WTC11 (cell line): ENCODE data around the gene HBEGF. TPM values are rescaled to one million over a fixed set of nuclear protein-coding genes. Genes with fewer than 3 reads are reported as not detected.

ENCODE experiments used
- ATAC-seq: fragments of 200-7000 bp; cut with Tn5 transposase; 2 replicates; pipeline ENCODE4 v1.10.0; 2021; ENCODE audit warnings: mild to moderate bottlenecking, moderate library complexity
- CTCF ChIA-PET: fragments of 300-600 bp; sonication (Branson Sonifier 250); formaldehyde crosslinking; loops from one replicate; lab custom pipeline; 2021; ENCODE audit warnings: antibody characterized with exemption; lab: Charles Lee
- POLR2A ChIA-PET: fragments of 350-600 bp; sonication (Branson Sonifier 250); formaldehyde crosslinking; loops from one replicate; lab custom pipeline; 2021; ENCODE audit warnings: antibody characterized with exemption; lab: Charles Lee
- DNase-seq: peaks from one replicate; pipeline ENCODE4 v3.0.0; 2021; ENCODE audit warnings: low spot score
- H3K27ac Mint-ChIP-seq: 2 replicates; pipeline ENCODE4 v1.8.0; 2021; ENCODE audit warnings: mixed read lengths
- H3K27me3 Mint-ChIP-seq: 2 replicates; pipeline ENCODE4 v1.8.0; 2021; ENCODE audit warnings: low read depth, mild to moderate bottlenecking, moderate library complexity, mixed read lengths
- H3K36me3 Mint-ChIP-seq: 2 replicates; pipeline ENCODE4 v1.8.0; 2021; ENCODE audit warnings: mixed read lengths
- H3K4me1 Mint-ChIP-seq: 2 replicates; pipeline ENCODE4 v1.8.0; 2022; ENCODE audit warnings: mixed read lengths
- H3K4me3 Mint-ChIP-seq: 2 replicates; pipeline ENCODE4 v1.8.0; 2021; ENCODE audit warnings: mild to moderate bottlenecking, moderate library complexity, mixed read lengths
- H3K9me3 Mint-ChIP-seq: 2 replicates; pipeline ENCODE4 v1.8.0; 2021; ENCODE audit warnings: mixed read lengths
- CREB1 ChIP-seq: sonication (generic); formaldehyde crosslinking; IDR thresholded peaks from 2 replicates; pipeline ENCODE4 v1.8.0; 2023; ENCODE audit warnings: mild to moderate bottlenecking, missing genetic modification reagents
- CTCF ChIP-seq: fragments of 200-600 bp; IDR thresholded peaks from 2 replicates; pipeline ENCODE4 v1.8.0; 2022; ENCODE audit warnings: antibody characterized with exemption
- E2F5 ChIP-seq: sonication (generic); formaldehyde crosslinking; IDR thresholded peaks from 2 replicates; pipeline ENCODE4 v1.8.1; 2022; ENCODE audit warnings: mild to moderate bottlenecking, moderate library complexity, missing genetic modification reagents
- EMX1 ChIP-seq: fragments of 250-450 bp; sonication (Bioruptor Pico); IDR thresholded peaks from 2 replicates; pipeline ENCODE4 v1.8.0; 2021; ENCODE audit warnings: mild to moderate bottlenecking
- ESRRA ChIP-seq: sonication (generic); formaldehyde crosslinking; IDR thresholded peaks from 2 replicates; pipeline ENCODE4 v1.8.1; 2022; ENCODE audit warnings: mild to moderate bottlenecking, missing genetic modification reagents, borderline replicate concordance
- ETV6 ChIP-seq: sonication (generic); formaldehyde crosslinking; IDR thresholded peaks from 2 replicates; pipeline ENCODE4 v1.8.1; 2022; ENCODE audit warnings: mild to moderate bottlenecking, missing genetic modification reagents
- PRDM15 ChIP-seq: sonication (generic); formaldehyde crosslinking; IDR thresholded peaks from 2 replicates; pipeline ENCODE4 v1.8.0; 2022; ENCODE audit warnings: missing genetic modification reagents
- RORB ChIP-seq: fragments of 250-450 bp; sonication (Bioruptor Pico); IDR thresholded peaks from 2 replicates; pipeline ENCODE4 v1.9.0; 2021; ENCODE audit warnings: mild to moderate bottlenecking
- SMAD4 ChIP-seq: sonication (generic); formaldehyde crosslinking; IDR thresholded peaks from 2 replicates; pipeline ENCODE4 v1.8.0; 2022; ENCODE audit warnings: mild to moderate bottlenecking, missing genetic modification reagents
- TEAD1 ChIP-seq: sonication (generic); formaldehyde crosslinking; IDR thresholded peaks from 2 replicates; pipeline ENCODE4 v1.8.0; 2022; ENCODE audit warnings: mild to moderate bottlenecking, missing genetic modification reagents
- USF1 ChIP-seq: sonication (generic); formaldehyde crosslinking; IDR thresholded peaks from 2 replicates; pipeline ENCODE4 v1.8.0; 2022; ENCODE audit warnings: mild to moderate bottlenecking, missing genetic modification reagents
- USF2 ChIP-seq: sonication (generic); formaldehyde crosslinking; IDR thresholded peaks from 2 replicates; pipeline ENCODE4 v1.8.1; 2023; ENCODE audit warnings: mild to moderate bottlenecking, missing genetic modification reagents, moderate library complexity
- ZBTB21 ChIP-seq: sonication (generic); formaldehyde crosslinking; IDR thresholded peaks from 2 replicates; pipeline ENCODE4 v1.8.1; 2023; ENCODE audit warnings: mild to moderate bottlenecking, missing genetic modification reagents, borderline replicate concordance
- ZNF416 ChIP-seq: fragments of 250-450 bp; sonication (Bioruptor Pico); IDR thresholded peaks from 2 replicates; pipeline ENCODE4 v1.9.0; 2021; ENCODE audit warnings: mild to moderate bottlenecking, inconsistent platforms
- total RNA-seq: library from RNA; stranded (reverse); gene quantifications from 3 replicates; pipeline ENCODE4 v1.2.3, GENCODE V29; 2021
- TF ChIP-seq, protein P1 (sequence below): sonication (generic); formaldehyde crosslinking; conservative IDR thresholded peaks from 2 replicates; pipeline ENCODE4 v1.8.1; 2022; ENCODE audit warnings: mild to moderate bottlenecking, missing genetic modification reagents
- TF ChIP-seq, protein P2 (sequence below): sonication (generic); formaldehyde crosslinking; IDR thresholded peaks from 2 replicates; pipeline ENCODE4 v1.8.0; 2023; ENCODE audit warnings: missing genetic modification reagents

The HBEGF gene
- total RNA-seq, 1 experiment from 2014 or later = 4.0 TPM

- CTCF ChIA-PET = interaction anchor here (1.5 kb wide), 1 partner anchor 28 kb away, joined by 7 read pairs; the partner anchor contains the start of gene HBEGF
- no peaks in the 10 kb centered on the region for H3K36me3 Mint-ChIP-seq
- no peak for ATAC-seq
- H3K27ac Mint-ChIP-seq = no peak overlapping the region
- POLR2A ChIA-PET = no interaction called here
- no peak for TF ChIP-seq EMX1 (CRISPR knock-in tag)
- TF ChIP-seq SMAD4 (CRISPR knock-in tag) = no peak
- TF ChIP-seq ESRRA (CRISPR knock-in tag) = no peak
- TF ChIP-seq ZBTB21 = no peak
- TF ChIP-seq, all 79 proteins: peak for 0
- Mint-ChIP-seq H3K9me3 (peaks cover 5% of the 10 kb centered on the region; the same call in 1 of the 2 replicates), H3K4me3 (no peak overlapping the region), H3K4me1 (no peaks in the 10 kb centered on the region), H3K27me3 (no peaks in the 10 kb centered on the region; the same call in 1 of the 2 replicates)
- no peak for DNase-seq
Measured at GRCh38 chr5:140318792-140319191, 27.6 kb downstream of the HBEGF start.

- H3K4me1 Mint-ChIP-seq = peaks cover under 1% of the 10 kb centered on the region
- no peak overlapping the region for H3K4me3 Mint-ChIP-seq
- TF ChIP-seq, protein P1, sequence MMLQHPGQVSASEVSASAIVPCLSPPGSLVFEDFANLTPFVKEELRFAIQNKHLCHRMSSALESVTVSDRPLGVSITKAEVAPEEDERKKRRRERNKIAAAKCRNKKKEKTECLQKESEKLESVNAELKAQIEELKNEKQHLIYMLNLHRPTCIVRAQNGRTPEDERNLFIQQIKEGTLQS (CRISPR knock-in tag) = no peak
- TF ChIP-seq RORB (CRISPR knock-in tag) (no peak), ETV6 (CRISPR knock-in tag) (no peak), PRDM15 (CRISPR knock-in tag) (no peak), ZNF416 (no peak), USF1 (CRISPR knock-in tag) (no peak), USF2 (CRISPR knock-in tag) (no peak), TEAD1 (CRISPR knock-in tag) (no peak), CTCF (no peak), E2F5 (CRISPR knock-in tag) (no peak), CREB1 (CRISPR knock-in tag) (no peak)
- TF ChIP-seq, protein P2, sequence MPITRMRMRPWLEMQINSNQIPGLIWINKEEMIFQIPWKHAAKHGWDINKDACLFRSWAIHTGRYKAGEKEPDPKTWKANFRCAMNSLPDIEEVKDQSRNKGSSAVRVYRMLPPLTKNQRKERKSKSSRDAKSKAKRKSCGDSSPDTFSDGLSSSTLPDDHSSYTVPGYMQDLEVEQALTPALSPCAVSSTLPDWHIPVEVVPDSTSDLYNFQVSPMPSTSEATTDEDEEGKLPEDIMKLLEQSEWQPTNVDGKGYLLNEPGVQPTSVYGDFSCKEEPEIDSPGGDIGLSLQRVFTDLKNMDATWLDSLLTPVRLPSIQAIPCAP (CRISPR knock-in tag) = no peak
- no peak overlapping the region for H3K27ac Mint-ChIP-seq
- DNase-seq = no peak
- no peaks in the 10 kb centered on the region; the same call in 1 of the 2 replicates for H3K27me3 Mint-ChIP-seq
- ChIA-PET POLR2A (no interaction called here), CTCF (interaction anchor here (1.5 kb wide), 2 partner anchors 29 to 73 kb away, joined by 5 to 7 read pairs; partner anchors contain the start of gene HBEGF)
- ATAC-seq = no peak
- H3K9me3 Mint-ChIP-seq = peaks cover 5% of the 10 kb centered on the region; the same call in 1 of the 2 replicates
- no peaks in the 10 kb centered on the region for H3K36me3 Mint-ChIP-seq
Measured at GRCh38 chr5:140317859-140318258, 28.5 kb downstream of the HBEGF start.
